Fibroblast of skin of left biceps (primary cell): ENCODE measurements around the gene ANKRD36B.
"Not testable (repeated sequence)": the region's sequence is repeated elsewhere in the genome, so short reads cannot be mapped to it uniquely, and the experiment has no call there.

Source experiments
- DNase-seq, 2 experiments: peaks; one replicate each; pipeline ENCODE4 v3.0.0-alpha.2; 2013; ENCODE audit warnings: low read depth in 2 of 2

The ANKRD36B gene

GRCh38 chr2:97549058-97549457, 40.6 kb downstream of the ANKRD36B start:
- DNase-seq = not testable (repeated sequence)

- DNase-seq = not testable (repeated sequence)
Measured at GRCh38 chr2:97548536-97548935, 41.1 kb downstream of the ANKRD36B start.

- no peak for DNase-seq
Measured at GRCh38 chr2:97546711-97547110, 43.0 kb downstream of the ANKRD36B start.

- DNase-seq = peak in 1 of 2 experiments; percentile 7
Measured at GRCh38 chr2:97544911-97545310, 44.8 kb downstream of the ANKRD36B start.

- DNase-seq = not testable (repeated sequence)
Measured at GRCh38 chr2:97525904-97526303, 63.8 kb downstream of the ANKRD36B start.

GRCh38 chr2:97523816-97524215, 65.9 kb downstream of the ANKRD36B start:
- DNase-seq = not testable (repeated sequence)

GRCh38 chr2:97522916-97523555, 66.6 kb downstream of the ANKRD36B start:
- DNase-seq = not testable (repeated sequence)

- not testable (repeated sequence) for DNase-seq
Measured at GRCh38 chr2:97495651-97496050, 94.0 kb downstream of the ANKRD36B start.

GRCh38 chr2:97490141-97490540, 99.5 kb downstream of the ANKRD36B start:
- not testable (repeated sequence) for DNase-seq
